GM18858 (cell line): ENCODE data around the gene SMC4.
"Not testable (repeated sequence)": the region's sequence is repeated elsewhere in the genome, so short reads cannot be mapped to it uniquely, and the experiment has no call there.

Experiments
- ATAC-seq: cut with Tn5 transposase; IDR thresholded peaks from one replicate; pipeline ENCODE4 v1.9.1; 2021; ENCODE audit not compliant: unreplicated experiment

Gene SMC4

DNA sequence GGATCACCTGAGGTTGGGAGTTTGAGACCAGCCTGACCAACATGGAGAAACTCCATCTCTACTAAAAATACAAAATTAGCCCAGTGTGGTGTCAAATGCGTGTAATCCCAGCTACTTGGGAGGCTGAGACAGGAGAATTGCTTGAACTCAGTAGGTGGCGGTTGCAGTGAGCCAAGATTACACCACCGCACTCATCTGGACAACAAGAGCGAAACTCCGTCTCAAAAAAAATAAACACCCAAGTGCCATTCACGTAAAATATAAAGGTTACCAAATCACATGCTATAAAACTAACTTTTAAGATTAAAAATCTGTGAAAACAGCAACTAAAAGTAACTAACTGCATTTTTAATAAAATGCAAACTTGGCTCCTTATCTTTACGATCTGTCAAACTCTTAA is 41.2 kb downstream of the SMC4 start:
- no peak for ATAC-seq

DNA sequence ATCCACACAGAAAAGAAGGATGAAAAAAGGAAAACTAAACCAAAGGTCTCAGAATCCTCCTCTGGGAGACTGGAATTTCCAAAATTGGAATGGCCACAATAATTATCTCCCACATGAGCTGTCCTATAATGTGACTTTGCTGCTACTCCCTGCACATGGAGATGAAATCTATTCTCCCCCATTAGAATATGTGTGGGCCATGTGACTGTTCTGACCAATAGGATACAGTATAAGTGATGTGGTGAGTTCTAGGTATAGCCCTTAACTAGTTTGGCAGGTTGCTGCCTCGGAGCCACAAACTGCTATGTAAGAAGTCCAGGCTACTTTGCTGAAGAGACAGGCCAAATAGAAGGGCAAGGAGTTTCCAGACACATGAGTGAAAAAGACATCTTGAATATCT is 45.0 kb downstream of the SMC4 start:
- ATAC-seq = no peak

DNA sequence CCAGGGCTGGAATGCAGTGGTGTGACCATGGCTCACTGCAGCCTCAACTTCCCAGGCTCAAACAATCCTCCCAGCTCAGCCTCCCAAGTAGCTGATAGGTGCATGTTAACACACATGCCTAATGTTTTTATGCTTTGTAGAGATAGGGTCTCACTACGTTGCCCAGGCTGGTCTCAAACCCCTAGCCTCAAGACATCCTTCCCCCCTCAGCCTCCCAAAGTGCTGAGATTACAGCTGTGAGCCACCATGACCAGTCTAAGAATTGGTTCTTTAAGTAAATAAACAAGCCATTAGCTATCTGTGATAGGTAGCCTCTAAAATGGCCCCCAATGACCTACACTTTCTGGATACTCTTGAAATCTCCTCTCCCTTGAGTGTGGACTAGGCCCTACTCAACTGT is 46.4 kb downstream of the SMC4 start:
- no peak for ATAC-seq

DNA sequence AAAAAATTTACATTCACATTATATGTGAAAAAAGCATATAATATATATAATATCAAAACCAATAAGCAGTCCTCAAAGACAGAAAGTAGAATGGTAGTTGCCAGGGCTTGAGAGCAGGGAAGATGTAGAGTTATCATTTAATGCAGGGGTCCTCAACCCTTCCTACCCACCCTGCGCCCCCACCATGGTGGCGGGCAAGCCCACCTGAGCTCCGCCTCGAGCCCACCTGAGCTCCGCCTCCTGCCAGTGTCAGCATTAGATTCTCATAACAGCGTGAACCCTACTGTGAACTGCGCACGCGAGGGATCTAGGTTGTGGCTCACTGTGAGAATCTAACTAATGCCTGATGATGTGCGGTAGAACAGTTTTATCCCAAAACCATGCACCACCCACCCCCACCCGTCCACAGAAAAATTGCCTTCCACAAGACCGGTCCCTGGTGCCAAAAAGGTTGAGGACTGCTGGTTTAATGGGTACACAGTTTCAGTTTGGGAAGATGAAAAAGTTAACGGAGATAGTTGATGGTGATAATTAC is 47.1 kb downstream of the SMC4 start:
- ATAC-seq = no peak

DNA sequence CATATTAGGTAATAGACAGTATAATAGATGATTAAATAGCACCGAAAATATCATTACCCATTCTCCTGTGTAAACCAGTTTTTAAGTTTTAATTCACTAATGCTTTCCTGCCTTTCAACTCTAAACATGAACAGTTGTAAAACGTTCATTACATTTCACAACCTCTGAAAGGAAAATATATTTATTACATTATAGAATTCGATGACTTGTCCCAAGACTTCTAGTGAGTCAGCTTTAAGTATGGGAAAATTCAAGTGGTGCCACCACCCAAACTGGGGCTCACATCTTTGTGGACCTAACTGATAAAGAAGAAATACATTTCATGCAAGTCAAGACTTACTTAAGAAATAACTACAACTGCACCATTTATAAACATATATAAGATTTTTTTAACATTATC is 48.1 kb downstream of the SMC4 start:
- no peak for ATAC-seq

DNA sequence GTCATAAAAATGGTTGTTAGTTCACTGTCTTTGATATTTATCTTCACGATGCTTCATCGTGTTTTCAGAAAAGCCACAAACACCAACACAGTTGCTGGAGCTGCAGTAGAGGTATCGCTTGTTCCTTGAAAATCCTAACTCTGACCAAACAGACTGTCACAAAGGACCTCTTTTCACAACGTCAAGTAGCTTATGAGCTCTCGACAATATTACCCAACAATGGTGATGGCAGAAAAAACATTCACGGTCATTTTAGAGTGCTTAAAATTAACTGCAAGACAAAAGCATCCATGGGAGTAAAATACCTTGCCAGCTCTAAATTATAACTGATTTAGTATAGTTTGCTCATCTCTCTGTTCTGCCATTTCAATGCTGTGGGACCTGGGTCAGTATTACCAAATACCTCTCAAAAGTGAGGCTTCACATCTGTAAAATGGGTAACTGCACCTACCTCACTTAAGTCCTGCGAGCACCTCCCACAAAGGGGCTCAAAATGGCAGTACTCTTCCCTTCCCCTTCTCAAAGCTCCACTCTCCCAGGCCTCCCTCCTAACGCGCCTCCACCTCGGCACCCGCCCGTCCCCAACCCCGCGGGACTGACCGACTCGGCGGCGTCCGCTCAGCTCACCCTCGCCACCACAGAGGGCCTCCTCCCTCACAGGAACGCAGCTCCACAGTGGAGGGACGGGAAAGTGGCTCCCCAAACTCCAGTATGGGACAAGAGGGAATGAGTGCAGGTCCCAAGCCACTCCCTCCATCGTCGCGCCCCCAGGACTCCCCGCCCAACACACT is 49.6 kb downstream of the SMC4 start:
- ATAC-seq = peak; percentile 21

DNA sequence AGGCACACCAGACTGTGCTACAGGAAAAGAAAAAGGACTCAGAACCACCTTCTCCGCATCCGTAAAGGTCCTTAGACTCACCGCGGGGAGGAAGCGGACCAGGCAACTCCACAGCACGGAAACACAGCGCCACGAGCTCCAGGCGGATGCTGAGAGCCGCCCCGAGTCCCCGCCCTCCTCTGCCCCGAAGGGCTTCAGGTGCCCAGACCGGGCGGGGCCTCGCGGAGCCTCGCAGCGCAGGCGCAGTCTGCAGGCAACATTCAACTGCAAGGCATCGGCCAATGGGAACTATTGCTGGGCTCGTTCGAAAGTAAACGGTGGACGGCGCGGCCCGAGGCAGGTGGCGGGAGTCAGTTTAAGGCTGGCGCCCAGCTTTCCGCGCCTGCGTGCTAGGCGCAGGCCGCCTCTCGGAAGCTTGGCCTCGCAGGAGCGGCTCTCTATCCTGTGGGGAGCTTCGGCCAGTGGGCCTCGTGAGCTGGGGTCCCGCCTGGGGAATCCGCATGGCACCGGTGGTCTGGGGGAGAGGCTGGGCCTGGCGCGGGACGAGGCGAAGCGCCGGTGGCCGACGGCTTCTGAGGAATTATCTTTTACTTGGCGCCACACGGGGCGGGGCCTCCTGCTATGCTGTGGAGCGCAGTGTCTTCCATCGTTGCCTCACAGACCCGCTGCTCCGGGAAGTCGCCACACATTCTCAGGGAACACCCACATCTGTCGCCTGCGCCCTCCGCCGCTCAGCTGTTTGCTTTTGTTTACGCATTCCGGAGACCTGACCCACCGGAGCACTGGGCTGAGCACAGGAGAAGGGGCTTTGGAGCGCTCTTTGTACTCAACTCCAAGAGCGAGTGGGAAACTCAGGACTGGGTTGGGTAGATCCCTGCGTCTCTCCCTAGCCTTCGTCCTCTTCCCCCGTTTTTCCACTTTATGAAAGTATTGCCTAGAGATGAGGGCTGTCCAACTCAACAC is 50.5 kb downstream of the SMC4 start, which contains the start of gene TRIM59:
TSS of gene TRIM59 (minus strand) at position 151 of the 963 bp plus-strand sequence. CDS start 10,603 bp downstream, outside the sequence.
- peak; percentile 92 for ATAC-seq

DNA sequence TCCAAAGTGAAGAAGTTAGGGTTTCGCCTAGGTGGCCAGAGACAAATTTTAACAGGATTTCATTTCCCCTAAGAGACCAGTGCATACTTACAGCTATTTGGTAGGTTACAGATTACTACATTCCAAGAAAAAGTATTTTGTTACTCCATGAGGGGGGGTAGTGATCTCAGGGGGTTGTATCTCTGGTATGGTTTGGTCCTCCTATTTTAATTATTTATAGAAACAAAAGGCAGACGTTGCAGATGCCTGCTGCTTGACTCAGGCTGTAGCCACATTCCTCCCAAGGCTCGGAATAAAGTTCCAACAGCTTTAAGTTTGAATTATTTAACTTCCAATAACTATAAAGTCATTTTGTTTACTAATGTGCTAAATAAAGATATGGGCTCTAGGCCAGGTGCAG is 51.4 kb downstream of the SMC4 start:
- no peak for ATAC-seq

DNA sequence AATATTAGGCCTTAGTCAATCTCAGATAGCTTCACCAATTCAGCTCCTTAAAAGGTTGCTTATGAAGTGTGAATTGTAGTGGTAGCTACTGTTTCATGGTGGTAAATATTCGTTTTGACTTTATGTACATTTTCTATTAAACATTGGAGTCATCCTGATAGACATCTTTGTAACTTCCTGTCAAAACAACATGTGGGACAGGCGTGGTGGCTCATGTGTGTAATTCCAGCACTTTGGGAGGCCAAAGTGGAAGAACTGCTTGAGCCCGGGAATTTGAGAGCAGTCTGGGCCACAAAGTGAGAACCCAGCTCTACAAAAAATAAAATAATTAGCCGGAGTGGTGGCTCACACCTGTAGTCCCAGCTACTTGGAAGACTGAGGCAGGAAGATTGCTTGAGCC is 52.2 kb downstream of the SMC4 start:
- no peak for ATAC-seq

DNA sequence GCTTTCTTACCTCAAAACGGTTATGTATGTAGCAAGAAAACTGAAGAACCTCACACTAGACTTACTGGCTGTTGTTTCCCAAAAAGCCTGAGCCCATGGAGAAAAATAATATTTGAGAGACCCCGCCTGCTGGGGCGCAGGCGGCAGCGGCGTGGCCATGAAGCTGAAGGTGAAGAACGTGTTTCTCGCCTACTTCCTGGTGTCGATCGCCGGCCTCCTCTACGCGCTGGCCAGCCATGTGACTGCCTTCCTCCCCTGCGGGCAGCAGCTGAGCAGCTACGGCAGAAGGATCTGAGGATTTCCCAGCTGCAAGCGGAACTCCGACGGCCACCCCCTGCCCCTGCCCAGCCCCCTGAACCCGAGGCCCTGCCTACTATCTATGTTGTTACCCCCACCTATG is 52.8 kb downstream of the SMC4 start:
- not testable (repeated sequence) for ATAC-seq

DNA sequence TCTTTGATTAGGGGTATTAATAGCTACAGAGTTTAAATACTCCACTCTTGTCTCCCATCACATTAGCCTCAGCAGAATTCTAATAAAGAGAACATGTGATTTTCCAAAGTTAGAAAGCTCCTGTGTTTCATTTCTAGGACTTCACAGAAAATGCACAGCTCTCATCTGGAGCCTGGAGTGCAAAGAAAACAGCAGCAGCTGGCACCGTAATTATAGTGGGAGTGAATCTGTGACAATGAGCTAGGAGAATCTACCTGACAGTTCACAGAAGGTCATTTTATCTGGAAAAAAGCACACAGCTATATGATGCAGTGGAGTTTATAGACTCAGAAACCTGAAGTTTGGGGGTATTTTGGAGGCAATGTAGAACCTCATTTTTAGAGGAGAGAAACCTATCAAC is 55.5 kb downstream of the SMC4 start:
- ATAC-seq = no peak

DNA sequence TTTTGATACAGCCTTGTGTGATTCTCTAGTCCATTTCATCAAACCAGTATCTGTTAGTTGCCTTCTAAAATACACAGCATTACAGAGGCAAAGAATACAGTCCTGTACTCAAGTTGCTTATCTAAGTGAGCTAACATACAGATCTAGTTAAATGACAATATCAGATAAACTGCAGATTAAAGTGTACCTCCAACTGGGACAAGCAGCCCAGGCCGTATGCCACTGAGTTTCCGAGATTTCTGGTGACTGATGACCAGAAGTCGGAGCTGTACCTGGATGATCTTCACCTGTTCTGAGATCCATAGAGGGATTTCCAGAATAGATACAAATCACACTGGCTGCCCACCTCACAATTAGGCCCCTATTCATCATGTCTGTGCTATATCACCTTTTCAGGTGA is 56.4 kb downstream of the SMC4 start:
- ATAC-seq = no peak

DNA sequence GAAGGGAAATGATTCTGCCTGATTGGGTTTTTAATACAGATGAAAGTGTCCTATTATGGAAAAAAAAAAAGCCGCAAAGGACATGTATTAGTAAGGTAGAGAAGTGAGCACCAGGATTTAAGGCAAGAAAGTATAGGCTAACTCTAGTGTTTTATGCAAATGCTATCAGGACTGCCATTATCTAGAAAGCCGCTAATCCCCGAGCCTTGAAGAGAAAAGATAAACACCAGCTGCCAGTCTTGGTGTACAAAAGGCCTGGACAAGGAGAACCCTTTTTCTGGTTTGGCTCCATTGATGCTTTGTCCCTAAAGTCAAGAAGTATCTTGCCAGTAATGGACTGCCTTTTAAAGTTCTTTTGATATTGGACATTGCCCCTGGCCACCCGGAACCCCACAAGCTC is 58.7 kb downstream of the SMC4 start:
- ATAC-seq = no peak

DNA sequence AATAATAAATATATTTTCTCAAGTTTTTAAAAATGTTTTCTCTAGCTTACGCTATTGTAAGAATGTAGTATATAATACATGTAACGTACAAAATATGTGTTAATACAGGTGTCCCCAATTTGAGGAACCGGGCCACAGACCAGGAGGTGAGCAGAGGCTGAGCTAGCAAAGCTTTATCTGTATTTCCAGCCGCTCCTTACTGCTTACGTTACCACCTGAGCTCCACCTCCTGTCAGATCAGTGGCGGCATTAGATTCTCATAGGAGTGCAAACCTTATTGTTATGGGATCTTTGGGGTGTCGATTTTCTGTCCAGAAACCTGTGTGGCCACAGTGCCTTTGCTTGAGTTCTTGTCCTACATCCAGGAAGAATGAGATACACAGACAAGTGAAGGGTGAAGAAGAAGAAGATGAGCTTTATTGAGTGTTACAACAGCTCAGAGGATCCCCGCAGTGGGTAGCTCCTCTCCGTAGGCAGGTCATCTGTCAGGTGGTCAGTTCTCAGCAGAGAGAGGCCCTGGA is 60.1 kb downstream of the SMC4 start:
- ATAC-seq = no peak

DNA sequence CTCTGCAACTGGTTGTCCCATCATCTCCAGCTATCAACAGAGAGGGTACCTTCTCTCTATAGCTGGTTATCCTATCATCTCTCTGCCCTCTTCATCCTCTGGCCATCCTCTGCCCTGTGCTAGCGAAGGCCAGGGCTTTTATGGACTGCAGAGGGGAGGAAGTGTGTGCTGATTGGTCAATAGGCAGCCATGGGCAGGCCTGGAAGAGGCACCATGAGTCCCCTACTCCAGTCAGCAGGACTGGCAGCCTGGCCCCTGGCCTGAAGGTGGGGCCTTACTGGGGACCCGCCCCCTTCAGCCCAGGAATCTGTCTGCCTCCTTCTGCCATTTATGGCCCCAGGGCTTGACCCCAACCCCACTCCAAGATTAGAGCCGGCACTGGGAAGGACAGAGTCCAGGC is 60.6 kb downstream of the SMC4 start:
- ATAC-seq = no peak

DNA sequence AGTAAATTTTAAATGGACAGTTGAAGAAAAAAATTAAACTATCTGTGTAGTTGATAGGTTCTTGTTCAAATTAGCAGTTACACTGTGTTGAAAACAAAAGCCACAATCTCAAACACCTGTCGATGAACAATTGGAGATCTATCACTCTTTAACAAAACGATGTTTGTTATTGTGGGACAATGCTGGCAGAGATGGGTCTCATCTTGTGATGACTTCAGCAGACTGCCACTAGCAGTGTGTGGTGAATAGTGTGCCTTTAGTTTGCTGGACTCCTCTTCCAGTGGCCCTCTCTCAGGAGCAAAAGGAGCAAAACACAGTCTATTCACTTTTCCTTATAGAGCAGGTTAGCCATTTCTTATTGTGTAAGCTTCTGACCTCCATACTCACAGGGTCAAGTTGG is 64.9 kb downstream of the SMC4 start:
- no peak for ATAC-seq

DNA sequence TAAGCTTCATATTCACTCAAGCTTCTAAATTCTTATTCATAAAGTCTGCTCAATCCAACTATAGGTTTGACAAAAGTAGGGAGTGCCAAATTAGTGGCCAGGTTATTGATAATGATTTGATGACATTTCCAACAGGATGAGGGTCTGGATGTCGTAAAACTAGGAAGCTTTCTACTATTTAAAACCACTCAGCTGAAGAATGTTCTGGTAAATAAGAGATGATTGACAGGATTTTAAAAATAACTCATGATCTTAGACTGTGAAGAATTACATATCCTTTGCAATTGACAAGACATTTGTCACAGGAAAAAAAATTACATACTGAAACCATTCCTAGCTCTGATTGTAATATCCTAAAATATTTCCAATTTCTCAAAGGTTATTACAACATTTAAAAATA is 65.5 kb downstream of the SMC4 start:
- ATAC-seq = no peak

DNA sequence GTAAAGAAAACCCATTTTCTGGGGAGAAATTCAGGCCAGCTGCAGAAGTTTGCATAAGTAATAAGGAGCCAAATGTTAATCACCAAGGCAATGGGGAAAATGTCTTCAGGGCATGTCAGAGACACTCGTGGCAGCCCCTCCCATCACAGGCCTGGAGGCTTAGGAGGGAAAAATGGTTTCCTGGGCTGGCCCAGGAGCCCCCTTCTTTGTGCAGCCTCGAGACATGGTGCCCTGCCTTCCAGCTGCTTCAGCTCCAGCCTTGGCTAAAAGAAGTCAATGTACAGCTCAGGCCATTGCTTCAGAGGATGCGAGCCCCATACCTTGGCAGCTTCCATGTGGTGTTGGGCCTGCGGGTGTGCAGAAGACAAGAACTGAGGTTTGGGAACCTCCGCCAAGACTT is 70.7 kb downstream of the SMC4 start:
- no peak for ATAC-seq

DNA sequence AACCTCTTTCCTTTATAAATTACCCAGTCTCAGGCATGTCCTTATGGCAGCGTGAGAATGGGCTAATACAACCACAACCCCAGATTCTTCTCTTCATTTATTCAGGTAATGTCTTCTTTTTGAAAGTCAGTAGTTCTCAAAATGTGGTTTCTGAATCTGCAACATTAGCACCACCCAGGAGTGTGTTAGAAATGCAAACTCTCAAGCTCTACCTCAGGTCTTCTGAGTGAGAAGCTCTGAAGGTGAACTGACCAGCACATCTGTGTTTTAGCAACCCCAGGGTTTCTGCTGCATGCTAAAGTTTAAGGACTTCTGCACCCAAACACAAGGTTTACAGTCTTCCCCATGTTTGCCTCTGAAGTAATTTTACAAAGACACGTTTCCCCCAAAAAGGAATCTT is 72.4 kb downstream of the SMC4 start:
- no peak for ATAC-seq

DNA sequence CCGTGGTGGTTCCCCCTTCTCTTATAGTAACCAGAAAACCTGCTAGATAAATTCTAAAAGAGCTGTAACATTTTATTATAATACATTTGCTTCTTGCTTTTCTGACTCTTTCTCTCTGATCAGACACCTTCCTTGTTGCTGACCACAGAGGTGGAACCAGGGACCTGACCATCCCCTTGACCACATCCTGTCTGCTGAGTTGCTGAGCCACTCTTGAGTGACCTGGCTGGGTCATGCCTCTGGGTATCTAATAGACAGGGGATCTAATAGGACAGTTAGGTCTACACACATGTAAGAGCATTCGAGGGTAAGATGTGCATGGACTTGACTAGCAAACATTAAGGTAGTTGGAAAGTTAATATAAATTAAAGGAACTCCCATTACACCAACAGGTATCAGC is 72.9 kb downstream of the SMC4 start:
- ATAC-seq = peak; percentile 65

DNA sequence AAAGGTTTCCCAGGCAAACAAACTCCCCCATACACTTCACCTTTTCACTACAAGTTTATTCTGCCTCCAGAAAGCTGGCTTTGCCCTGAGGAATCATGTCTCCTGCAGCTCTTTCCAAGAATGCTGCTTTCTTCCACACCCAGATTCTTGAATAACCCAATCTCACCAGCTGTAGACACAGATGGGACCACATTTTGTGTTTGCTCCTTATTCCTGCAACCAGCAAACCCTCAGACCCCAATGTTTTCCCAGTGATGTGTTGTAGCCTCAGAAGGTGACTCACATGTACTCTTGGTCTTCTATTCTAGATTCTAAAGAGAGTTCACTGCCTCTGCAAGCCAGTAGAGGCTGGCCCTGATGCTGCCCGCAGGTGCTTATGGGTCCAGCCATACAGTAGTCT is 73.8 kb downstream of the SMC4 start:
- ATAC-seq = no peak

DNA sequence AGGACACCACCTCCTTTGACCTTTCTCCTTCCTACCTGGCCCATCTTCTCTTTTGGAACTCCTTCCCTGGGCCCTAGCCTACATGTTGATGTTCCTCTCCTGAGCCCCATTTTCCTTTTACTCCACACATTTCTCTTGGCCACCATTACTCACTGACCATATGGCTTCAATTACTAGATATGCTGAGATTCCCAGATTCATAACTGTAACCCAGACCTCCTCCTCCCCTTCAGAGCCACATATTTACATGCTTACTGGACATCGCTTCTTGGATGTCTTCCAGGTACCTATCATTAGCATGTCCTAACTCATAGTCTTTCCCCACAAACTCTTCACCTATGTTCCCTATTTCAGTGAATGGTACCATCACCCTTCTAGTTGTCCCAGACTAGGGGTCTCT is 74.5 kb downstream of the SMC4 start:
- ATAC-seq = no peak
